ENCODE measurements around the gene CACTIN.
A peak's percentile ranks its signal among the peaks of the same experiment; 100 is the strongest.

CACTIN gene

DNA sequence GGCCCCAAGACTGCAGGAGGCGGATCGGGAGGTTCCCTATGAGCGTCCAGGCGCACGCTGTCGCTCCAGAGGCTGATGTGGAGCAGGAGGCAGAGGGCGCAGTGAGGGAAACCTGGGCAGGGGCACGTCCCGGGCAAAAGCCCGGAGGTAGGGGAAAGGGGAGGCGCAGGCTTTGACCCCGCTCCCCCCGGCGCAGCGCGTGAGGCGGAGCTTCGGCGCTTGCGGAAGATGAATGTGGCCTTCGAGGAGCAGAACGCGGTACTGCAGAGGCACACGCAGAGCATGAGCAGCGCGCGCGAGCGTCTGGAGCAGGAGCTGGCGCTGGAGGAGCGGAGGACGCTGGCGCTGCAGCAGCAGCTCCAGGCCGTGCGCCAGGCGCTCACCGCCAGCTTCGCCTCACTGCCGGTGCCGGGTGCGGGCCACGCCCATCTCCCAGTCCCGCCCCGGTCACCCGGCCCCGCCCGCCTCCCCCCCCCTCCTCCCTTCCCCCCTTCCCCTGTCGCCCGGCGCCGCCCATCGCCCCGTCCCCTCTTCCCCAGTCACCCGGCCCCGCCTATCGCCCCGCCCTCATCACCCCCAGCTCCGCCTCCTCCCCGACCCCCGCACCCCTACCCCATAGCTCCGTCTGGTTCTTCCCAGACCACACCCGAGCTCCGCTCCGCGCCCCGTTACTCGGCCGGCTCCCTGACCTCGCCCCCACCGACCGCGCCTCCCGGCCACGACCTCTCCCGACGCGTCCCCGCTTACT, 49.7 kb downstream of the CACTIN start:
- peak overlapping the region; percentile 25 to 26 for H3K4me3 ChIP-seq (replicated peaks in 1 of 2; ENCODE audit: low read depth in 2 of 2, low read length in 2 of 2)
- peak; percentile 64 to 79 for DNase-seq (ENCODE audit: low read depth in 2 of 2)
- TF ChIP-seq CTCF (IDR thresholded peaks at IDR 0.05; ENCODE audit: low read depth, low read length): no peak

- no peak for DNase-seq (ENCODE audit: low read depth in 2 of 2)
- no peak for TF ChIP-seq CTCF (IDR thresholded peaks at IDR 0.05; ENCODE audit: low read depth, low read length)
- peak overlapping the region; percentile 25 to 26 for H3K4me3 ChIP-seq (replicated peaks in 1 of 2; ENCODE audit: low read depth in 2 of 2, low read length in 2 of 2)
Measured at GRCh38 chr19:3575949-3576673, 50.5 kb downstream of the CACTIN start.

DNA sequence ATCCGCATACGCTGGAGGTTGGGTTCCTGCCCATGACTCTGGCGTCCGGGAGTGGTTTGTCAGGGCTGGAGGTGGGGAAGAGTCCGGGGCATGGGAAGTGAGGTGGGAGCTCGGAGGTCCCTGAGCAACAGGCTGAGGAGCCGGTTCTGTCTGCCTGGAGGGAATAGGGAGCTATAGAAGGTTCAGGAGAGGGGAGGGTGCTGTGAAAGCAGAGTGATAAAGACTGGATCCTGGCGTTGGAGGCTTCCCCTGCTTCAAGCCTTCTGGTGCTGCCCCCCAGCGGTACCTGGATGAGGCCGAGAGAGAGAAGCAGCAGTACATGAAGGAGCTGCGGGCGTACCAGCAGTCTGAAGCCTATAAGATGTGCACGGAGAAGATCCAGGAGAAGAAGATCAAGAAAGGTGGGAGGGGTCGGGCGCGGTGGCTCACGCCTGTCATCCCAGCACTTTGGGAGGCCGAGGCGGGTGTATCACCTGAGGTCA, 51.3 kb downstream of the CACTIN start:
- DNase-seq (ENCODE audit: low read depth in 2 of 2): peak; percentile 43 to 51
- peak; percentile 31 for TF ChIP-seq CTCF (IDR thresholded peaks at IDR 0.05; ENCODE audit: low read depth, low read length)

GRCh38 chr19:3573858-3574637, 52.5 kb downstream of the CACTIN start:
- DNase-seq (ENCODE audit: low read depth in 2 of 2): peak; percentile 97
- no peak for TF ChIP-seq CTCF (IDR thresholded peaks at IDR 0.05; ENCODE audit: low read depth, low read length)
- H3K4me3 ChIP-seq (replicated peaks in 1 of 2; ENCODE audit: low read depth in 2 of 2, low read length in 2 of 2): peak overlapping the region; percentile 88 to 95

More for the DNA sequence above, 51.3 kb downstream of the CACTIN start:
- no peak overlapping the region for H3K4me3 ChIP-seq (replicated peaks in 1 of 2; ENCODE audit: low read depth in 2 of 2, low read length in 2 of 2)

GRCh38 chr19:3573162-3573857, 53.3 kb downstream of the CACTIN start:
- no peak for TF ChIP-seq CTCF (IDR thresholded peaks at IDR 0.05; ENCODE audit: low read depth, low read length)
- DNase-seq (ENCODE audit: low read depth in 2 of 2): no peak
- H3K4me3 ChIP-seq (replicated peaks in 1 of 2; ENCODE audit: low read depth in 2 of 2, low read length in 2 of 2): peak overlapping the region; percentile 88 to 95

DNA sequence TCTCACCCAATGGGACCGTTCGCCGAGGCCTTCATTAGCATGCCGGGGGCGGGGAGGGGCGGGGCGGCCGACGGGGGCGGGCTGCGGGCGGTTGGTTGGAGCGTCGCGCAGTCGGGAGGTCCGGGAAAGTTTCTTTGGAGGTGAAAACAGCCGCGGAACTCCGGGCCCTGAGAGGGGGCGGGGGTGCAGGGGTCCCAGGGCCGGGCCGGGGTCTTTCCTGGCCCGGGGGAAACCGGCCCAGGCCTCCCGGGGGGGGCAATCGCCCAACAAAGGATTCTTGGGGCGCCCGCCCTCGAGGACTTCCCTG, 53.8 kb downstream of the CACTIN start, which contains the start of gene HMG20B:
TSS of gene HMG20B (plus strand) at position 90 of the 307 bp plus-strand sequence. CDS start 366 bp downstream, outside the sequence.
- H3K4me3 ChIP-seq (replicated peaks in 1 of 2; ENCODE audit: low read depth in 2 of 2, low read length in 2 of 2): peak within 1 kb of the TSS; percentile 88 to 95
- no peak for TF ChIP-seq CTCF (IDR thresholded peaks at IDR 0.05; ENCODE audit: low read depth, low read length)
- DNase-seq (ENCODE audit: low read depth in 2 of 2): no peak

Measured in cardiac fibroblast (primary cell).